ENCODE measurements around the gene CEBPZ.

- no peak for TF ChIP-seq POLR2A (IDR thresholded peaks at IDR 0.05; ENCODE audit: extremely low read depth, insufficient read length)
- no peak for TF ChIP-seq CTCF (IDR thresholded peaks at IDR 0.05; ENCODE audit: low read depth, low read length)
These were observed 50.8 kb downstream of the CEBPZ start for GRCh38 chr2:37180640-37181039.
